ENCODE data around the gene FBXW11. TPM values are rescaled to one million over a fixed set of nuclear protein-coding genes. Genes with fewer than 3 reads are reported as not detected.
A peak's percentile ranks its signal among the peaks of the same experiment; 100 is the strongest.

FBXW11 gene
- total RNA-seq, 1 experiment from 2014 or later, result 85.3 TPM

- TF ChIP-seq CTCF (conservative IDR thresholded peaks at IDR 0.05), result no peak
- Mint-ChIP-seq H3K36me3 (ENCODE audit: insufficient read depth in 1 of 3, low read depth in 3 of 3) (peaks cover 1 to 54% (median 21%) of the 10 kb centered on the region in 3 experiments; a peak in 5 of 7 replicates), H3K4me1 (peaks cover 4 to 5% of the 10 kb centered on the region in 2 experiments; a peak in 3 of 4 replicates)
Observed at GRCh38 chr5:171895081-171895480, 111.4 kb downstream of the FBXW11 start.

More at GRCh38 chr5:171895081-171895480, 111.4 kb downstream of the FBXW11 start:
- Histone ChIP-seq H3K27me3 (ENCODE audit: insufficient read depth, low read length) (no peaks in the 10 kb centered on the region), H3K4me2 (ENCODE audit: insufficient read depth, insufficient read length, low read length) (no peak overlapping the region), H3K23me2 (ENCODE audit: insufficient read length, low read depth, low read length, poor library complexity, severe bottlenecking) (no peaks in the 10 kb centered on the region), H3K4me1 (ENCODE audit: insufficient read depth, low read length) (no peaks in the 10 kb centered on the region), H4K8ac (replicated peaks; ENCODE audit: insufficient read length, low read depth, low read length) (no peak overlapping the region), H2AK5ac (ENCODE audit: insufficient read length, low read length) (no peak overlapping the region), H4K91ac (ENCODE audit: insufficient read length, low read depth, low read length) (no peak overlapping the region), H4K5ac (ENCODE audit: insufficient read length, low read depth, low read length) (no peak overlapping the region), H2BK20ac (ENCODE audit: low read depth, low read length, poor library complexity, severe bottlenecking) (no peak overlapping the region), H3K9ac (ENCODE audit: extremely low read depth, insufficient read length, low read length) (no peak overlapping the region), H3K9me3 (ENCODE audit: control insufficient read depth, low read depth, low read length) (no peaks in the 10 kb centered on the region), H4K20me1 (ENCODE audit: control insufficient read depth, insufficient read depth, insufficient read length) (no peaks in the 10 kb centered on the region), H3K23ac (ENCODE audit: insufficient read length, low read depth, low read length) (no peak overlapping the region), H3K79me2 (ENCODE audit: insufficient read depth, low read length) (no peaks in the 10 kb centered on the region), H3K27ac (ENCODE audit: insufficient read length, low read depth, low read length) (no peak overlapping the region), H3K79me1 (ENCODE audit: insufficient read depth, low read depth, low read length, poor library complexity, severe bottlenecking) (peaks cover 2% of the 10 kb centered on the region), H3K18ac (ENCODE audit: insufficient read length, low read depth, low read length) (no peak overlapping the region), H2BK15ac (ENCODE audit: low read depth, low read length) (no peak overlapping the region), H3K4ac (ENCODE audit: low read depth, low read length) (no peak overlapping the region), H2BK12ac (ENCODE audit: insufficient read length, low read depth, low read length) (no peak overlapping the region), H2BK120ac (ENCODE audit: low read depth, low read length, poor library complexity, severe bottlenecking) (no peak overlapping the region), H2BK5ac (ENCODE audit: insufficient read length, low read length) (no peak overlapping the region), H3T11ph (ENCODE audit: low read length) (no peak overlapping the region), H3K14ac (ENCODE audit: insufficient read depth, low read length) (no peak overlapping the region), H2AFZ (ENCODE audit: low read length) (no peak overlapping the region), H3K56ac (ENCODE audit: insufficient read length, low read depth, low read length) (no peak overlapping the region)
- WGBS (ENCODE audit: extremely low coverage, insufficient read length, low lambda C conversion rate), result no CpG with 5 or more reads among the region's 2 CpGs
- Mint-ChIP-seq H3K4me3 (no peak overlapping the region), H3K9me3 (no peaks in the 10 kb centered on the region), H3K27me3 (ENCODE audit: low read depth) (no peaks in the 10 kb centered on the region), H3K27ac (peak overlapping the region in 1 of 3 experiments; percentile 26; a peak in 2 of 7 replicates)
- no peak for DNase-seq
